HG03521 (cell line): ENCODE measurements around the gene CNTNAP2.

ENCODE experiments used
- ATAC-seq: cut with Tn5 transposase; IDR thresholded peaks from one replicate; pipeline ENCODE4 v1.9.1; 2021; ENCODE audit warnings: mild to moderate bottlenecking, moderate library complexity; ENCODE audit not compliant: unreplicated experiment

CNTNAP2 gene

GRCh38 chr7:146285418-146285817 lies 168.8 kb downstream of the CNTNAP2 start:
- ATAC-seq, result no peak

GRCh38 chr7:146290746-146291145 lies 174.1 kb downstream of the CNTNAP2 start:
- ATAC-seq, result no peak

GRCh38 chr7:146291900-146292299 lies 175.3 kb downstream of the CNTNAP2 start:
- no peak for ATAC-seq

- ATAC-seq, result no peak
These were observed 179.4 kb downstream of the CNTNAP2 start for GRCh38 chr7:146296028-146296427.

DNA sequence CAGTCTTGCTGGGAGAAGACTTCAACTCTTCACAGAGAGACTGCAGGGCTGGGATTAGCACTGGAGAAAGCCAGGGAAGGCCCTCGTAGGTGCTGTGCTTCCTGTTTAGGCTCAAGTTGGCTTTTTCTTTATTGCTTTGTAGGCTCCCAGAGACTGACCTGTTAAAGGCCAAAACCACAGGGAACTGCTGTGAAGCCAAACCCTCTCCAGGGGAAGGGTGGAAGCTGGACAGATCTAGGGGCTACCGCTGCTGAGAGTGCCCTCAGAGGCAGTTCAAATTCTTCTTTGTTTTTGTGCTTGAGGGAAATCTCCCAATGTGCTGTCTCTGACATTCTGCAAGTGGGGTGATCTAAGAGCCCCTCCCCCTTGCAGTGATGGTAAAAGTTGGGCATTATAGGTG lies 198.4 kb downstream of the CNTNAP2 start:
- no peak for ATAC-seq

- no peak for ATAC-seq
These were observed 203.0 kb downstream of the CNTNAP2 start for GRCh38 chr7:146319629-146320028.

GRCh38 chr7:146321301-146321700 lies 204.7 kb downstream of the CNTNAP2 start:
- ATAC-seq, result no peak

GRCh38 chr7:146331369-146331768 lies 214.8 kb downstream of the CNTNAP2 start:
- no peak for ATAC-seq

GRCh38 chr7:146345251-146345650 lies 228.7 kb downstream of the CNTNAP2 start:
- ATAC-seq, result no peak

GRCh38 chr7:146346096-146346495 lies 229.5 kb downstream of the CNTNAP2 start:
- no peak for ATAC-seq

DNA sequence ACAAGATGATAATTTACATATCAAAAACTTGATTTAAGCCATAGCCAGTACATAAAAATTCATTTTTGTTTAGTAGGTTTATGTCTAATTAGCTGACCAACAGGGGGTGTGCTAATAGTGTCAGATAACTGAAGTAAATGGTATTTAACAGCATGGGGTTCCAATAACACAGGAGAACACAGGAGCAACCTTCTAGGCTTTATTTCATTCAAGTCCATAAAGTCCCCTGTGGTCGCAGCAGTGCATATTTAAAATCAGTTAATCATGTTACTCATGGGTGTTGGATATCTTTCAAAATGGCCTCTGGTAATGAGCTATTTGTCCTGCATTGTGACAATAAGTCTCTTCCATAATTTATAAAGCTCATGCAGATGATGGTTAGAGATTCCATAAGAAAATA lies 238.6 kb downstream of the CNTNAP2 start:
- ATAC-seq, result no peak

DNA sequence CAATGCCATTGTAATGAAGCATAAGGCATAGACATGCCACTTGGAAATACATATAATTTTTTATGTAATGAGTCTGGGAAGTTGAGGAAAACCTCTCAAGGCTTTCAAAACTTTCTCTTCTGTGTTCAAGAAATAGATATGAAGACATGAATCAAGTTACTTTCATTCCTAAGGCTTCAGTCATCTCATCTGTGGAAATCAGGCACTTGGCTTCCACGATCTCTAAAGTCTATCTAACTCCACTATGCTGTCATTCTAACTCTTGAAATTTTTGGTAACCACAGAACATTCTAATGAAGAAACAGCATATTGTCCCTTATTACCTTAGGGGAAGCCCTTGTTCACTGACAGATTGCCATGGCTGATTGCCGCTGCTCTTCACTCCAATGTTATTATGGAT lies 242.6 kb downstream of the CNTNAP2 start:
- ATAC-seq, result no peak

DNA sequence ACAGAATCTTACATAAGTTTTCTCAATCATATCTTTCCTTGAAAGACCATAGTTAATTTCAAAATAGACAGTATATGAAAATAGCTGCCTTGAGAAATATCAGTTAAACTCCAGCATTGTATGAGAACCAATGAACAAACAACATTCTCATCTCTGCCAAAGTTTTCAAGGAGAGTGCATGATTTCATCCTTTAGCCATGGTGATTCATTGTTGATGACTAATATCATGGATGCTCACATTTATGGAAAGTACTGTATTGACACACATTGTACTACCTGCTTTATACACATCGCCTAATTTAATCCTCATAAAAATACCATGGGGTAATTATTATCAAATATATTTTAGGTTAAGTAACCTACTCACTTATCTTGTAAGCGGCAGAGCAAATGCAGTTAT lies 250.3 kb downstream of the CNTNAP2 start:
- no peak for ATAC-seq

GRCh38 chr7:146370171-146370570 lies 253.6 kb downstream of the CNTNAP2 start:
- no peak for ATAC-seq

DNA sequence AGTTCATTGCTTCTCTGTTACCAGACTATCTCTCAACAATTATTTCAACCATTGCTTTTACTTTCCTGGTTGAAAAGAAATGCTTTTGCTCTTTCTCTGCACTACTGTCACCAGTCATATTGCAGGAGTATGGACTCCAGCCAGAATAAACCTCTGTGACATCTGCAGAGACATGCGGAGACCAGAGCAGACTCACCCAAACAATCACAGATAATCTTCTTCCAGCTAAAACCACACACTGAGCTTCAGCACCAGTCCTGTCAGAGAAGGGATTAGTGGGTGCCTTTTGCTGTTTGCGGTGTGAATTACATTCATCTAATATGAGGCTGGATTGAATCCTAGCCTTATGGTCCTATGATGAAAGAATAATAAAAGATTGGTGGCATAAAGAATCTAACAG lies 258.6 kb downstream of the CNTNAP2 start:
- no peak for ATAC-seq

DNA sequence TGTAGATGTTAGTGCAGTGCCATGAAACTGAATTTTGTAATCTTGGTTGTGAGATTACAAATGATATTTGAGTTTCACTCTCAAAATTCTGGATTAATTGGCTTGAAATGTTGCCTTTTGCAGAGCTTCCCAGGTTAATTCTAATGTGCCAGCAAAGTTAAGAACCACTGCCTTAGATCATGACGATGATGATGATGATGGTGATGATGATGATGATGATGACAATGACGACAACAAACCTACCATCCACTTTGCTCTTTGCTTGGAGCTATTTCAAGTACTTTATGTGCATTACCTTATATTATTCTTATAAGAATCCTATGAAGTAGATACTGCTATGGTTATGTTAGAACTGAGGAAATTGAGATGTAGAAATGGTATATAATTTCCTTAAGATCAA lies 261.6 kb downstream of the CNTNAP2 start:
- no peak for ATAC-seq

DNA sequence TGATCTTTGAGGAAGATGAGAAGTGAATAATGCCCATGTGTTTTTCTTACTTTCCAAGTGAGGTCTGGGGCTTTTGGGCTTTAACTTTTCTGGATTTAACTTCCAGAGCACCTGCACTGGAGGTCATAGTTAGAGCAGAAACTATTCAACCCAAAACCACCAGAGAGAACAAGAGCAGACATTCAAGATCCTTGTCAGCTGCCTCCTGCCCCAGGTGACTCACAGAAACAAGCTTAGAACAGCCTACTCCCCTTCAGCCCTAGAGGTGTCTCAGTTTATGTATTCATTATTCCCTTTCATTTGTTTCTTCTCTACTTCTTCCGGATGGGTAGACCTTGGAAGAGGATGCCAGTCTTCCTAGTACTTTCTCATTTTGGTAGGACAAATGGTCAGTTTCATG lies 270.5 kb downstream of the CNTNAP2 start:
- ATAC-seq, result no peak

DNA sequence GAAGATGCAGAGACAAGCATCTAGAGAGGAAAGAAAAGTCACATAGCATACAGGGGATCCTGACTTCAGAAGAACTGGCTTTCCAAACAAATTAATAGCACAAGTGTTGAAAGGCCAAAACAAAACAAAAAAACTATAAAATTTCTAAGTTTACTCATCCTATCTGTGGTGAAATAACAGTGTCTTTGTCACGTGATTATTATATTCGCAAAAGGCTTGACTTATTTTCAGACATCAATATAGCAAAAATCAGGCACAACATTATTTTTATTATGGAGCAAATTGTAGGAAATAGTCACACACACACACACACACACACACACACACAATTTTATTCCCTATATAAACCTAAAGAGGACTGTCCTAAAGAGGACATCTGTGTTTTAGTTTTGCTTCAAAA lies 272.3 kb downstream of the CNTNAP2 start:
- ATAC-seq, result no peak

GRCh38 chr7:146393346-146393745 lies 276.7 kb downstream of the CNTNAP2 start:
- ATAC-seq, result no peak

- ATAC-seq, result no peak
These were observed 280.5 kb downstream of the CNTNAP2 start for GRCh38 chr7:146397141-146397540.

DNA sequence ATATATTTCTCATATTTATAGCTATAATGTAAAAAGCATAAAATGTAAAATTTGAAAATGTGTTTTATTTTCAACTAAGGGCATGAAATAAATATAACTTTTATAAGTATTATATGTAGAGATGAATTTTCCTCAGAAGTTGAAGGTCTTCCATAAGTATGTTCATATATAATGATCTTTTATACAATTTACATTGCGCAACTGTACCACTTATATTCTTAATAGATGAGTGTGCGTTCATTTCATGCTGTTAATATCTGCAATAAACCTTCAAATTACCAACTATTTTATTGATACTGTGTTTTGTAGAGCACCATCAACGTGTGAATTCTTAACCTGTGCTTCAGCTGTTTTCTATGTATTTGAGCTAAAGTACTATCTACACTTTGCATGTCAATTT lies 285.3 kb downstream of the CNTNAP2 start:
- no peak for ATAC-seq

- ATAC-seq, result no peak
These were observed 289.1 kb downstream of the CNTNAP2 start for GRCh38 chr7:146405737-146406136.

DNA sequence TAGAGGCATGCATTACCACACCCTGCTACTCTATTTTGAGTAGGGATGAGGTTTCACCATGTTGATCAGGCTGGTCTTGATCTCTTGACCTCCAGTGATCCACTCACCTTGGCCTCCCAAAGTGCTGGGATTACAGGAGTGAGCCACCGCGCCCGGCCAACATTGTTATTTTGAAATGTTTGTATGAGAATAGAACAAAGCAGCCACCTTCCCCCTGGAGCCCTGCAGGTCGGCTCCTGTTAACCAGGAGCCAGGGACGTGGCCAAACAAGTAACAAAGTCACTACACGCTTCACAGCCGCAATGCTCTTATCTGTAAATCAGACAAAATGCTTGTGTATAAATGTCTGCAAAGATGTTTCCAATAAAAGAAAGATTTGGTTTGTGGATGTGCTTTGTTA lies 295.4 kb downstream of the CNTNAP2 start:
- no peak for ATAC-seq

DNA sequence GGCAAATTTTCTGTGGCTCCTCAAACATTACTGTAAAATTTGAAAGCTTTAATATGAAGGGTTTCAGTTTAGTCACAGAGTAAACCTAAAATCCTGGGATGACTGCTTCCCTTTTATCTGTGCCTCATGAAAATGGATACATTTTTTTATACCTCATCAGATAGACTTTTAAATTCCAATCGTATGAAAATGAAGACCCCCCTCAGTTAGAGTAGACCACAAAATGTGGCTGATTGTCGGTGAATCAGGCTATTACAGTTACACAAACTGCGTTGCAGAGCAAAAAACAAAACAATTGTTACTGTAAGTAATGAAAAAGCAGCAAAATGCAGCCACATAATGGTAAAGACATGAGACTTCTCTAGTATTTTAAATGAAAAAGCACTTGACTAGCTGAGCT lies 296.2 kb downstream of the CNTNAP2 start:
- ATAC-seq, result no peak
